ENCODE data around the gene NRARP. TPM values are rescaled to one million over a fixed set of nuclear protein-coding genes. Genes with fewer than 3 reads are reported as not detected.

NRARP gene
- total and polyA plus RNA-seq, 2 of the 8 experiments (the other 6 are each of a cell fraction or from before 2014, with no cell fraction given) = 32.5 to 37.2 TPM

DNA sequence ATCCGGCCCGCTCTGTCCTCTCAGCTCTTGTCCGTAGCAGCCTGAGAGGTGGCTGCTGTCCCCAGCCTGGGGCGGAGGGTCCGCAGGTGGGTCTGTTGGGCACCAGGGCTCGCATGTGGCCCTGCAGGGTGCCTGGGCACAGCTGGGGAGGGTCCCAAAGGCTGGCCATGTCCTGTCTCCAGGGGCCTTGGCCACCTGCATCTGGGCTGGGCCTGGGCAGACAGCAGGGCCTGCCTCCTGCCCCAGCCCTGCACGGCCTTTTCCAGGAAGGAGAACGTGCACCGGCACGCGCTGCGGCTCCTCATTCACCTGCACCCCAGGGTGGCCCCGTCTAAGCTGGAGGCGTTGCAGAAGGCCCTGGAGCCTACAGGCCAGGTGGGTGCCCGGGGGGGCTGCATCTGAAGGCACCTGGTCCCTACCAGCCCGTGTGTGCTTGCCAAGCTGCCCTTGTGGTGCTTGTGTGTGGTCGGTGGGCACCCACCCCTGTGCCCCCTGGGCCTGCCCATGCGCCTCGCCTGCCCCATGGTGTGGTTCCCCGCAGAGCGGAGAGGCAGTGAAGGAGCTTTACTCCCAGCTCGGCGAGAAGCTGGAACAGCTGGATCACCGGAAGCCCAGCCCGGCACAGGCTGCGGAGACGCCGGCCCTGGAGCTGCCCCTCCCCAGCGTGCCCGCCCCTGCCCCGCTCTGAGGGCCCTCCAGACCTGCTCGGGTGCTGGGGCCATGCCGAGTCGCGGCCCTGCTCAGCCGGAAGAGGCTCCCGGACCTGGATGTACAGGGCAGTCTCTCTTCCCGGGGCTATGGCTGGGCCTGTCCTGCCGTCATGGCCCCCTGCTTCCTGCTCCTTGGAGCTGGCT is 29.6 kb downstream of the NRARP start (continued):
- TF ChIP-seq ASH2L (IDR thresholded peaks at IDR 0.05; ENCODE audit: low read length) (no peak), SIN3A (conservative IDR thresholded peaks at IDR 0.05 in 1 of 2, IDR thresholded peaks at IDR 0.05 in 1 of 2; ENCODE audit: low read depth in 1 of 2, low read length in 2 of 2) (no peak), KDM5A (IDR thresholded peaks at IDR 0.05; ENCODE audit: low read length) (no peak), HDAC6 (IDR thresholded peaks at IDR 0.05; ENCODE audit: low read depth, low read length) (no peak), SP2 (IDR thresholded peaks at IDR 0.05; ENCODE audit: low read length) (no peak)
